K562 (cell line): ENCODE measurements around the gene HES5. TPM values are rescaled to one million over a fixed set of nuclear protein-coding genes. Genes with fewer than 3 reads are reported as not detected.
A peak's percentile ranks its signal among the peaks of the same experiment; 100 is the strongest.

Experiments used
- ATAC-seq: fragments of 200-7000 bp; cut with Tn5 transposase; 3 replicates; pipeline ENCODE4 v1.9.1; 2020; ENCODE audit warnings: moderate library complexity
- BruUV-seq: library from RNA; stranded (reverse); fragments of 400-500 nt; replicated peaks from 2 replicates; lab custom pipeline; 2021; lab: Mats Ljungman, UMichigan
- CTCF ChIA-PET: fragments of 300-600 bp; formaldehyde crosslinking; extraction: SDS; loops from one replicate; lab custom pipeline; 2021; ENCODE audit warnings: low intra/inter-chr PET ratio; lab: Yijun Ruan, JAX
- POLR2A ChIA-PET: fragments of 300-600, 350-650 bp; sonication (Branson Sonifier 250); formaldehyde crosslinking; extraction: SDS; loops from one replicate; lab custom pipeline; 2021; ENCODE audit warnings: antibody characterized with exemption, inconsistent platforms; lab: Yijun Ruan, JAX
- DNase-seq, 4 experiments: peaks; one replicate each; pipeline versions ENCODE4 v3.0.0 to v3.0.0-alpha.2; 2011 to 2018; ENCODE audit warnings: low spot score in 3 of 4, mixed read lengths in 3 of 4; ENCODE audit errors: extremely low read depth in 1 of 4
- FAIRE-seq: peaks from 2 replicates; lab custom pipeline; 2011; peaks lifted over from hg19 to GRCh38; lab: Jason Lieb, UNC
- H2AFZ ChIP-seq: 2 replicates; pipeline ENCODE4 v1.6.0; 2011; ENCODE audit warnings: low read depth, low read length, control low read depth, inconsistent platforms
- H3K27ac ChIP-seq: fragments of 200-600 bp; 3 replicates; pipeline ENCODE4 v1.8.0; 2011; ENCODE audit warnings: low read depth, mild to moderate bottlenecking, control low read depth, inconsistent platforms, low read length, moderate library complexity, mixed read lengths; ENCODE audit errors: extremely low read depth
- H3K27me3 ChIP-seq, 2 experiments: fragments of 300-600 bp in 1 of 2; 2 replicates in 1 of 2; 3 replicates in 1 of 2; pipeline versions ENCODE4 v1.6.0 to v1.8.0; 2011; ENCODE audit warnings: inconsistent platforms in 2 of 2, low read length in 2 of 2, mild to moderate bottlenecking in 1 of 2, mixed read lengths in 1 of 2, moderate library complexity in 1 of 2; ENCODE audit not compliant: control insufficient read depth in 2 of 2, insufficient read depth in 2 of 2
- H3K36me3 ChIP-seq: fragments of 300-600 bp; 3 replicates; pipeline ENCODE4 v1.8.0; 2011; ENCODE audit warnings: mild to moderate bottlenecking, low read length, inconsistent platforms; ENCODE audit not compliant: control insufficient read depth, insufficient read depth
- H3K4me1 ChIP-seq, 2 experiments: fragments of 200-600 bp in 1 of 2; replicated peaks in 1 of 2; 2 replicates in 1 of 2; 3 replicates in 1 of 2; pipeline versions ENCODE4 v1.5.1 to v1.8.0; 2011; ENCODE audit warnings: inconsistent platforms in 2 of 2, low read length in 2 of 2, mild to moderate bottlenecking in 1 of 2, mixed read lengths in 1 of 2, moderate library complexity in 1 of 2; ENCODE audit not compliant: control insufficient read depth in 2 of 2, insufficient read depth in 2 of 2
- H3K4me2 ChIP-seq: 2 replicates; pipeline ENCODE4 v1.6.1; 2011; ENCODE audit warnings: low read length, control low read depth, inconsistent platforms, mixed read lengths; ENCODE audit not compliant: insufficient read depth
- H3K4me3 ChIP-seq: fragments of 200-600 bp; sonication (generic), shearing (Covaris generic); 2 replicates; pipeline ENCODE4 v1.5.1; 2016; ENCODE audit warnings: control low read depth, inconsistent platforms
- H3K79me2 ChIP-seq: fragments of 200-600 bp; 3 replicates; pipeline ENCODE4 v1.8.0; 2011; ENCODE audit warnings: low read length, inconsistent platforms; ENCODE audit not compliant: control insufficient read depth, insufficient read depth
- H3K9ac ChIP-seq, 2 experiments: 2 replicates each; pipeline versions ENCODE4 v1.6.0 to v1.6.1; 2011; ENCODE audit warnings: low read depth in 2 of 2, low read length in 2 of 2, control low read depth in 1 of 2, inconsistent platforms in 1 of 2, mild to moderate bottlenecking in 1 of 2, mixed read lengths in 1 of 2; ENCODE audit not compliant: insufficient read depth in 1 of 2
- H3K9me1 ChIP-seq: one replicate; pipeline ENCODE4 v1.6.0; 2011; ENCODE audit warnings: inconsistent platforms, mild to moderate bottlenecking, low read length, moderate library complexity; ENCODE audit not compliant: control insufficient read depth, insufficient read depth
- H3K9me3 ChIP-seq: replicated peaks from 2 replicates; pipeline ENCODE4 v1.5.1; 2011; ENCODE audit warnings: low read depth, low read length, inconsistent platforms; ENCODE audit not compliant: control insufficient read depth, insufficient read depth
- H4K20me1 ChIP-seq: replicated peaks from 2 replicates; pipeline ENCODE4 v1.6.1; 2011; ENCODE audit warnings: low read length, inconsistent platforms, mixed read lengths; ENCODE audit not compliant: control insufficient read depth, insufficient read depth
- CTBP1 ChIP-seq: fragments of 450-650 bp; IDR thresholded peaks from 2 replicates; pipeline ENCODE4 v1.6.1; 2016; ENCODE audit warnings: borderline replicate concordance
- ELF2 ChIP-seq: fragments of 250-450 bp; sonication (Bioruptor Pico); IDR thresholded peaks from 2 replicates; pipeline ENCODE4 v1.5.0; 2021; ENCODE audit warnings: mild to moderate bottlenecking
- NFATC3 ChIP-seq: fragments of 450-650 bp; IDR thresholded peaks from 2 replicates; pipeline ENCODE4 v1.6.1; 2017; ENCODE audit warnings: mild to moderate bottlenecking
- PCBP1 ChIP-seq: fragments of 200-400 bp; formaldehyde crosslinking; IDR thresholded peaks from 2 replicates; pipeline ENCODE4 v1.6.1; 2018; ENCODE audit warnings: mild to moderate bottlenecking, low read depth, low read length; ENCODE audit not compliant: poor library complexity, severe bottlenecking
- ZFP36 ChIP-seq: fragments of 150-350 bp; IDR thresholded peaks from 2 replicates; pipeline ENCODE4 v1.6.1; 2018; ENCODE audit warnings: low read length, low read depth; ENCODE audit not compliant: partially characterized antibody
- WGBS: fragments of 100-300 bp; shearing (Covaris generic); methylation state at CpG from one replicate; pipeline ENCODE4 v1.1.6; 2016; ENCODE audit warnings: low coverage, mixed read lengths; ENCODE audit not compliant: insufficient coverage; ENCODE audit errors: missing lambda C conversion rate; 5-methylcytosine and 5-hydroxymethylcytosine counted together
- in situ Hi-C: fragments of 300-500 bp; cut with MboI; formaldehyde crosslinking; loops from 4 replicates; pipeline ENCODE4 v1.15.0; 2018; ENCODE audit warnings: inconsistent platforms, mixed read lengths
- intact Hi-C: fragments of 100-400 bp; cut with micrococcal nuclease; formaldehyde crosslinking; loops from 2 replicates; pipeline ENCODE4 v1.14.2; 2022
- polyA plus RNA-seq, 8 experiments: library from polyadenylated mRNA; depleted of rRNA in 4 of 8; stranded (reverse) in 5 of 8; unstranded in 3 of 8; fragments of >200 nt; fragmentation: Nextera tagmentation in 2 of 8; fragmentation: Illumina TruSeq in 1 of 8; extraction: Ambion mirVana in 2 of 8; extraction: Trizol in 1 of 8; gene quantifications; 2 replicates each; pipeline versions ENCODE4 v1.2.1 to v1.2.3, GENCODE V29; 2011 to 2014; ENCODE audit warnings: inconsistent platforms in 1 of 8, missing spikeins in 1 of 8
- total RNA-seq, 7 experiments: library from RNA; depleted of rRNA in 6 of 7; stranded (reverse); fragments of >200 nt in 6 of 7; fragmentation: Illumina TruSeq in 2 of 7; extraction: Trizol in 2 of 7; gene quantifications; 2 replicates each; pipeline versions ENCODE4 v1.2.1 to v1.2.3, GENCODE V29; 2011 to 2021; ENCODE audit warnings: low replicate concordance in 1 of 7

The HES5 gene
- total and polyA plus RNA-seq, 9 of the 15 experiments (the other 6 are each of a cell fraction or from before 2014, with no cell fraction given): not detected

GRCh38 chr1:2501820-2502119, 28.3 kb downstream of the HES5 start:
- POLR2A ChIA-PET: interaction anchor here (2.1 kb wide), 1 partner anchor 14 kb away, joined by 9 read pairs; no protein-coding TSS in a partner anchor
- in situ Hi-C loops: no loop called here
- 2% methylated on average over 7 of the region's 7 CpGs for WGBS

GRCh38 chr1:2501041-2501819, 28.8 kb downstream of the HES5 start:
- H3K27me3 ChIP-seq: peaks cover 37 to 56% of the 10 kb centered on the region in 2 experiments; a peak in 4 of 5 replicates
- no peaks in the 10 kb centered on the region for H3K36me3 ChIP-seq
- POLR2A ChIA-PET: interaction anchor here (0.6 to 2.1 kb wide), 5 partner anchors 12 to 35 kb away, joined by 3 to 9 read pairs (median 5); partner anchors contain the start of gene PLCH2
- no TSS peak for BruUV-seq
- H3K4me3 ChIP-seq: no peak overlapping the region
- no peak overlapping the region for H3K27ac ChIP-seq
- H4K20me1 ChIP-seq: peaks cover 23% of the 10 kb centered on the region
- CTCF ChIA-PET: no interaction called here
- WGBS: 10% methylated on average over 28 of the region's 28 CpGs
- no peaks in the 10 kb centered on the region for H3K9me1 ChIP-seq
- H3K4me2 ChIP-seq: no peak overlapping the region
- H3K9ac ChIP-seq: no peak overlapping the region; a peak in 1 of 4 replicates
- H3K79me2 ChIP-seq: no peaks in the 10 kb centered on the region
- no peak overlapping the region for H2AFZ ChIP-seq
- no peak for TF ChIP-seq CTBP1
- peak; percentile 38 for TF ChIP-seq PCBP1
- peak; percentile 83 for TF ChIP-seq ZFP36
- peaks cover 0 to 89% of the 10 kb centered on the region in 2 experiments; a peak in 2 of 5 replicates for H3K4me1 ChIP-seq
- intact Hi-C loops (no loop called here), in situ Hi-C loops (no loop called here)
- no peaks in the 10 kb centered on the region for H3K9me3 ChIP-seq
- FAIRE-seq (no peak), DNase-seq (no peak), ATAC-seq (no peak)

More at GRCh38 chr1:2501820-2502119, 28.3 kb downstream of the HES5 start:
- Histone ChIP-seq H3K27me3 (peaks cover 31 to 50% of the 10 kb centered on the region in 2 experiments; a peak in 4 of 5 replicates), H4K20me1 (peaks cover 17% of the 10 kb centered on the region), H3K36me3 (no peaks in the 10 kb centered on the region), H3K9me3 (no peaks in the 10 kb centered on the region), H3K9me1 (no peaks in the 10 kb centered on the region), H3K27ac (no peak overlapping the region), H3K4me2 (no peak overlapping the region), H3K9ac (no peak overlapping the region), H2AFZ (no peak overlapping the region)
- no peak for FAIRE-seq
- no TSS peak for BruUV-seq
- intact Hi-C loops: no loop called here
- no peak for DNase-seq
- TF ChIP-seq NFATC3 (no peak), ELF2 (CRISPR knock-in tag) (no peak)
- TF ChIP-seq, all 486 proteins: peak for 0
- CTCF ChIA-PET: no interaction called here
- ATAC-seq: no peak
- no peak overlapping the region for H3K4me3 ChIP-seq
- no peaks in the 10 kb centered on the region for H3K79me2 ChIP-seq
- peaks cover 0 to 89% of the 10 kb centered on the region in 2 experiments; a peak in 2 of 5 replicates for H3K4me1 ChIP-seq
